Dermis microvascular lymphatic vessel endothelial cell (primary cell): Measurements from ENCODE around the gene RAMACL. TPM values are rescaled to one million over a fixed set of nuclear protein-coding genes. Genes with fewer than 3 reads are reported as not detected.

Experiments used
- DNase-seq, 2 donors: peaks; one replicate each; pipeline versions ENCODE4 v3.0.0 to v3.0.0-alpha.2; 2010; ENCODE audit warnings: low read depth in 2 of 2
- total RNA-seq: library from RNA; depleted of rRNA; stranded (reverse); fragments of >200 nt; gene quantifications from 2 replicates; pipeline ENCODE4 v1.2.1, GENCODE V29; 2014

RAMACL gene
- total RNA-seq, 1 donor from 2014 or later: 1.7 TPM

GRCh38 chr6:166533205-166533824 is 53.2 kb downstream of the RAMACL start:
- DNase-seq: no peak

Other genes starting within 250 kb of the RAMACL start
- gene SFT2D1, start 244.1 kb downstream of the RAMACL start, total RNA-seq: 18.7 and 20.7 TPM in 2 replicates
- gene MPC1, start 203.7 kb downstream of the RAMACL start, total RNA-seq: 15.4 and 15.8 TPM in 2 replicates
- gene RPS6KA2, start 40.6 kb upstream of the RAMACL start, total RNA-seq: 122 and 241 TPM in 2 replicates